CD4-positive, alpha-beta T cell treated with Interleukin-15 for 1 hour (primary cell): ENCODE measurements around the gene TMEM205.
"Not testable (repeated sequence)": the region's sequence is repeated elsewhere in the genome, so short reads cannot be mapped to it uniquely, and the experiment has no call there.

Source experiments
- DNase-seq: peaks from one replicate; pipeline ENCODE4 v3.0.0-alpha.2; 2020

Gene TMEM205

GRCh38 chr19:11370744-11371143, 24.7 kb upstream of the TMEM205 start:
- no peak for DNase-seq

GRCh38 chr19:11367528-11367927, 21.5 kb upstream of the TMEM205 start:
- DNase-seq, result no peak

- no peak for DNase-seq
Observed at GRCh38 chr19:11365557-11366117, 19.6 kb upstream of the TMEM205 start.

GRCh38 chr19:11364935-11365334, 18.9 kb upstream of the TMEM205 start:
- DNase-seq, result no peak

- no peak for DNase-seq
Observed at GRCh38 chr19:11364296-11364904, 18.3 kb upstream of the TMEM205 start.

- no peak for DNase-seq
Observed at GRCh38 chr19:11363881-11364280, 17.8 kb upstream of the TMEM205 start.

GRCh38 chr19:11361771-11362731, 16.0 kb upstream of the TMEM205 start:
- no peak for DNase-seq

GRCh38 chr19:11361037-11361770, 15.1 kb upstream of the TMEM205 start:
- DNase-seq, result peak; percentile 23

- no peak for DNase-seq
Observed at GRCh38 chr19:11359421-11359820, 13.4 kb upstream of the TMEM205 start.

GRCh38 chr19:11356676-11357550, 10.8 kb upstream of the TMEM205 start:
- DNase-seq, result no peak

GRCh38 chr19:11356074-11356397, 10.0 kb upstream of the TMEM205 start:
- DNase-seq, result no peak

- DNase-seq, result peak; percentile 90
Observed at GRCh38 chr19:11355160-11356073, 9.3 kb upstream of the TMEM205 start, which contains the start of gene PLPPR2. TSS of gene PLPPR2 (plus strand) at chr19:11355432. CDS start at chr19:11357674, 2,242 bp downstream.

GRCh38 chr19:11354102-11354501, 8.0 kb upstream of the TMEM205 start:
- not testable (repeated sequence) for DNase-seq

GRCh38 chr19:11349171-11349570, 3.1 kb upstream of the TMEM205 start:
- DNase-seq, result no peak

GRCh38 chr19:11347546-11348039, 1.5 kb upstream of the TMEM205 start:
- no peak for DNase-seq

- DNase-seq, result no peak
Observed at GRCh38 chr19:11345122-11345803, 805 bp downstream of the TMEM205 start.

- DNase-seq, result no peak
Observed at GRCh38 chr19:11342429-11342828, 3.6 kb downstream of the TMEM205 start.

- not testable (repeated sequence) for DNase-seq
Observed at GRCh38 chr19:11340099-11340467, 6.0 kb downstream of the TMEM205 start.

GRCh38 chr19:11339254-11340098, 6.6 kb downstream of the TMEM205 start, which contains the start of gene RAB3D:
TSS of gene RAB3D (minus strand) at chr19:11339657. CDS start at chr19:11337399, 2,258 bp downstream.
- peak; percentile 85 for DNase-seq
